GM20000 (cell line): Measurements from ENCODE around the gene SLC12A9.

Experiments
- DNase-seq: peaks from one replicate; pipeline ENCODE4 v3.0.0; 2012; ENCODE audit warnings: low spot score
- CTCF ChIP-seq: IDR thresholded peaks from 2 replicates; pipeline ENCODE4 v1.5.1; 2012; ENCODE audit warnings: mild to moderate bottlenecking, control low read depth; ENCODE audit errors: extremely low read depth, missing control alignments

SLC12A9 gene

DNA sequence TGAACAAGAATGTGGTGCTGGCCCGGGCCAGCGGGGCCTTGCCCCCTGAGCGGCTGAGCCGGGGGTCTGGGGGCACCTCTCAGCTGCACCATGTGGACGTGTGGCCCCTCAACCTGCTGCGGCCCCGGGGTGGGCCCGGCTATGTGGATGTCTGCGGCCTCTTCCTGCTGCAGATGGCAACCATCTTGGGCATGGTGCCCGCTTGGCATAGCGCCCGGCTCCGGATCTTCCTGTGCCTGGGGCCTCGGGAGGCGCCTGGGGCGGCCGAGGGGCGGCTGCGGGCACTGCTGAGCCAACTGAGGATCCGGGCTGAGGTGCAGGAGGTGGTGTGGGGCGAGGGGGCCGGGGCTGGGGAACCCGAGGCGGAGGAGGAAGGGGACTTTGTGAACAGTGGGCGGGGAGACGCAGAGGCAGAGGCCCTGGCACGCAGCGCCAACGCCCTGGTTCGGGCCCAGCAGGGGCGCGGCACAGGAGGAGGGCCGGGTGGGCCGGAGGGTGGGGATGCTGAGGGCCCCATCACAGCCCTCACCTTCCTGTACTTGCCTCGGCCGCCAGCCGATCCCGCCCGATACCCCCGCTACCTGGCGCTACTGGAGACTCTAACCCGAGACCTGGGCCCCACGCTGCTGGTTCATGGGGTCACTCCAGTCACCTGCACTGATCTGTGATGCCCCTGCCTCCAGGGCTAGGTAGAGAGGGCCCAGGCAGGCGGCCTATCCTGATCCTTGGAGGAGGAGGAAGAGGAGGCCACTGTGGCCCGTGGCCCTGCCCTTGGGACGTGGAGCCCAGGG, 13.6 kb downstream of the SLC12A9 start:
- no peak for TF ChIP-seq CTCF
- peak; percentile 45 for DNase-seq

DNA sequence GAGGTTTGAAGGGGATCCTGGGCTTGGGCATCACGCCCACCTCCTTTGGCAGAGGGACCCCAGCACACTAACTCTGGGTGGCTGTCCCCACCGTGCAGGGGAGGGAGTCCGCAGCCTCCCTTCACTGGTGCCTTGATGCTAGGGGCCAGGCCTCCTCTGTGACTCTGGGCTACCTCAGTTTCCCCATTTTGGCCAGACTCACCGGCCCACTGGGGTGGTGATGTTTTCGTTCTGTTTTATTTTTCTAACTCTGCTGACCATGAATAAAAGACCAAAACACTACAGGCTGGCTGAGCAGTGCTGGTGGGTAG, 14.2 kb downstream of the SLC12A9 start:
- no peak for TF ChIP-seq CTCF
- no peak for DNase-seq

- DNase-seq, result peak; percentile 89
Observed at GRCh38 chr7:100867040-100867775, 14.7 kb downstream of the SLC12A9 start, which contains the start of gene TRIP6. Gene TRIP6 (plus strand): TSS chr7:100867387. CDS start chr7:100867498, 111 bp downstream.

DNA sequence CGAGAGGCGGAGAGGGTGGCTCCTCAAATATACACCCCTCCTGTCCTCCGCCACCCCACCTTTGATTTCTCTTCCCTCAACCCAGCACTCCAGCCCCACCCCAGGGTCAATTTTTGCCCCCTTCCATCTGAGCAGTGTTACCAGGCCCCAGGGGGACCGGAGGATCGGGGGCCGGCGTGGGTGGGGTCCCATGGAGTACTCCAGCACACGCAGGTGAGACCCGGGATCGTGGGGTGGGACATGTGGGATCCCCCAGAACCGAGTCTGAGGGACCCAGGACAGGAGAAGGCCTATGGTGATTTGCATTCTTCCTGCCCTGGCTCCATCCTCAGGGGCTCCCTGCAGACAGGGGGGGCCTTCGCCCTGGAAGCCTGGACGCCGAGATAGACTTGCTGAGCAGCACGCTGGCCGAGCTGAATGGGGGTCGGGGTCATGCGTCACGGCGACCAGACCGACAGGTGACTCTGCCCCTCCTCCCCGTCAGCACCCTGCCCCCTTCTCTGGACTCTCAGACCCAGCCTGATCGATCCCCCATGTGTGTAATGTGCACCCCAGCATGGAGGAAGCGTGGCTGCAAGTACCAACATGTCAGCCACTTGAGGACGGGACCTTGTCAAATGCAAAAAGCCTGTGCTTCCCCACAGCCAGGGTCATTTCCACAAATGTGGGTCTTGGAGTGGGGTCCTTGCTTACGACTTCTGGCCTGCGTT, 15.4 kb downstream of the SLC12A9 start:
- no peak for TF ChIP-seq CTCF
- DNase-seq, result no peak

More at GRCh38 chr7:100867040-100867775, 14.7 kb downstream of the SLC12A9 start, which contains the start of gene TRIP6:
- TF ChIP-seq CTCF, result no peak

GRCh38 chr7:100873599-100874299, 21.2 kb downstream of the SLC12A9 start:
- DNase-seq, result no peak
- TF ChIP-seq CTCF, result no peak

DNA sequence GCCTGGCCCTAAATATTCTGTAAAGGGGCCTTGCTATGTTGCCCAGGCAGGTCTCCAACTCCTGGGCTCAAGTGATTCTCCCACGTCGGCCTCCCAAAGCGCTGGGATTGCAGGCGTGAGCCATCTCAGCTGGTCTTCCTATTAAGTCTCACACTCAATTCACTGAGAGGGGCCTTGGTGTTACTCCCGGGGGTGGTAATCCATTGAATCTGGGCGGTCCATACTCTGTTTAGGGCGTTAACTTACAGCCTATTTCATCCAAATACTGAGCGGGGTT, 21.7 kb downstream of the SLC12A9 start:
- DNase-seq, result no peak
- TF ChIP-seq CTCF, result no peak
